HepG2 (cell line): Measurements from ENCODE around the gene UROD. TPM values are rescaled to one million over a fixed set of nuclear protein-coding genes. Genes with fewer than 3 reads are reported as not detected.

Experiments
- ERF ChIP-seq: IDR thresholded peaks from 2 replicates; pipeline ENCODE4 v1.6.1; 2018; ENCODE audit warnings: missing biosample characterization, missing genetic modification reagents
- FOXA3 ChIP-seq: IDR thresholded peaks from 2 replicates; pipeline ENCODE4 v1.6.1; 2016; ENCODE audit warnings: missing genetic modification reagents, missing compliant biosample characterization
- HNF4G ChIP-seq, 2 experiments: sonication (generic) in 1 of 2; formaldehyde crosslinking in 1 of 2; IDR thresholded peaks; 2 replicates each; pipeline versions ENCODE4 v1.4.0 to v1.6.1; 2011 to 2020; ENCODE audit warnings: borderline replicate concordance in 2 of 2, low read depth in 2 of 2, mild to moderate bottlenecking in 2 of 2, low read length in 1 of 2, missing genetic modification reagents in 1 of 2, moderate library complexity in 1 of 2
- NPAS2 ChIP-seq: sonication (generic); formaldehyde crosslinking; IDR thresholded peaks from 2 replicates; pipeline ENCODE4 v1.8.0; 2022; ENCODE audit warnings: mild to moderate bottlenecking, missing genetic modification reagents, borderline replicate concordance
- PAF1 ChIP-seq: IDR thresholded peaks from 2 replicates; pipeline ENCODE4 v1.6.1; 2016; ENCODE audit warnings: missing genetic modification reagents, missing compliant biosample characterization
- PHF20 ChIP-seq: sonication (generic); formaldehyde crosslinking; IDR thresholded peaks from 2 replicates; pipeline ENCODE4 v1.5.0; 2020; ENCODE audit warnings: mild to moderate bottlenecking, missing genetic modification reagents
- SAFB2 ChIP-seq: sonication (generic); formaldehyde crosslinking; IDR thresholded peaks from 2 replicates; pipeline ENCODE4 v1.5.1; 2020; ENCODE audit warnings: missing genetic modification reagents, low read depth, mild to moderate bottlenecking, borderline replicate concordance
- SNRNP70 ChIP-seq: fragments of 200-400 bp; formaldehyde crosslinking; IDR thresholded peaks from 2 replicates; pipeline ENCODE4 v1.6.1; 2017; ENCODE audit warnings: mild to moderate bottlenecking, low read depth, low read length, moderate library complexity
- SOX5 ChIP-seq: IDR thresholded peaks from 2 replicates; pipeline ENCODE4 v1.6.1; 2016; ENCODE audit warnings: borderline replicate concordance
- ZKSCAN5 ChIP-seq: sonication (generic); formaldehyde crosslinking; IDR thresholded peaks from 2 replicates; pipeline ENCODE4 v1.5.1; 2020; ENCODE audit warnings: mild to moderate bottlenecking, missing genetic modification reagents
- ZNF207 ChIP-seq: fragments of 450-650 bp; IDR thresholded peaks from 2 replicates; pipeline ENCODE4 v1.6.1; 2016; ENCODE audit warnings: antibody characterized with exemption, borderline replicate concordance
- ZNF230 ChIP-seq: sonication (generic); formaldehyde crosslinking; IDR thresholded peaks from 2 replicates; pipeline ENCODE4 v1.4.0; 2020; ENCODE audit warnings: mild to moderate bottlenecking, missing genetic modification reagents
- ZNF496 ChIP-seq: sonication (generic); formaldehyde crosslinking; IDR thresholded peaks from 2 replicates; pipeline ENCODE4 v1.8.1; 2023; ENCODE audit warnings: mild to moderate bottlenecking, moderate library complexity, missing genetic modification reagents; ENCODE audit not compliant: insufficient replicate concordance
- ZSCAN22 ChIP-seq: sonication (generic); formaldehyde crosslinking; IDR thresholded peaks from 2 replicates; pipeline ENCODE4 v1.4.0; 2020; ENCODE audit warnings: mild to moderate bottlenecking, missing genetic modification reagents
- polyA plus RNA-seq, 8 experiments: library from polyadenylated mRNA; depleted of rRNA in 3 of 8; stranded (reverse) in 7 of 8; unstranded in 1 of 8; fragments of >200 nt; fragmentation: Illumina TruSeq in 4 of 8; extraction: Trizol in 4 of 8; gene quantifications; 2 replicates each; pipeline versions ENCODE4 v1.2.1 to v1.2.3, GENCODE V29; 2011 to 2016; ENCODE audit warnings: low read depth in 4 of 8, missing spikeins in 1 of 8, mixed read lengths in 1 of 8; ENCODE audit not compliant: insufficient read depth in 1 of 8
- total RNA-seq, 5 experiments: library from RNA; depleted of rRNA; stranded (reverse); fragments of >200 nt; fragmentation: Illumina TruSeq; extraction: Trizol; gene quantifications; 2 replicates each; pipeline ENCODE4 v1.2.3, GENCODE V29; 2016; ENCODE audit warnings: low read depth in 1 of 5
- TF ChIP-seq, protein P1 (sequence below): sonication (generic); formaldehyde crosslinking; IDR thresholded peaks from 2 replicates; pipeline ENCODE4 v1.4.0; 2020; ENCODE audit warnings: missing genetic modification reagents, borderline replicate concordance
- TF ChIP-seq, protein P2 (sequence below): IDR thresholded peaks from 2 replicates; pipeline ENCODE4 v1.4.0; 2020; ENCODE audit warnings: mild to moderate bottlenecking, missing genetic modification reagents
- TF ChIP-seq, protein P3 (sequence below): sonication (generic); formaldehyde crosslinking; IDR thresholded peaks from 2 replicates; pipeline ENCODE4 v1.8.0; 2022; ENCODE audit warnings: mild to moderate bottlenecking, missing genetic modification reagents
- TF ChIP-seq, protein P4 (sequence below): sonication (generic); formaldehyde crosslinking; IDR thresholded peaks from 2 replicates; pipeline ENCODE4 v1.4.0; 2020; ENCODE audit warnings: low read depth, mild to moderate bottlenecking, missing genetic modification reagents

UROD gene
- total and polyA plus RNA-seq, 2 of the 13 experiments (the other 11 are each of a cell fraction or from before 2014, with no cell fraction given) = 162 to 171 TPM

DNA sequence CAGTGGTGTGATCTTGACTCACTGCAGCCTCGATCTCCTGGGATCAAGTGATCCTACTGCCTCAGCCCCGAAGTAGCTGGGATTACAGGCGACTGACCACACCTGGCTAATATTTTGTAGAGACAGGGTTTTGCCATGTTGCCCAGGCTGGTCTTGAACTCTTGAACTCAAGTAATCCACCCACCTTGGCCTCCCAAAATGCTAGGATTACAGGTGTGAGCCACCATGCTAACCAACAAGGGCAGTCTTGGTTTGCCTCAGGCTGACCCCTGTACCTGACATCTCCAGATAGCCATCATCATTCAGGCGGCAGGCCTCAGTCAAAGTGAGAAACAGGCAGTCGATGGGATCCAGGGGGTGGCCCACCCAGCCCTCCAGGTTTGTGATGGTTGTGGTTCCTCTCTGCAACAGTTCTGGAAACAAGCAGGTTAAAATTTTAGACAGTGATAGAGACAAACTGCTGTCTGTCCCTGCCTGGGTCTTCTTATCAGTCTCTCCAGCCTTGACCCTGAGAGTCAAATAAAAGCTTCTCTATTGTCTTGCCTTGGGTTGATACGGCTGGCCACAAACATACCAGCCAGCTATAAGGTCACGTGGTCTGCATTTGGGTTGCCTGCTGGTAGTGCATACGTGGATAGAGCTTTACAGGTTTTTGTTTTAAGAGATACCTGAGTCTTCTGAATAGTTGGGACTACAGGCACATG is 26.8 kb downstream of the UROD start (continued):
- TF ChIP-seq, protein P1, sequence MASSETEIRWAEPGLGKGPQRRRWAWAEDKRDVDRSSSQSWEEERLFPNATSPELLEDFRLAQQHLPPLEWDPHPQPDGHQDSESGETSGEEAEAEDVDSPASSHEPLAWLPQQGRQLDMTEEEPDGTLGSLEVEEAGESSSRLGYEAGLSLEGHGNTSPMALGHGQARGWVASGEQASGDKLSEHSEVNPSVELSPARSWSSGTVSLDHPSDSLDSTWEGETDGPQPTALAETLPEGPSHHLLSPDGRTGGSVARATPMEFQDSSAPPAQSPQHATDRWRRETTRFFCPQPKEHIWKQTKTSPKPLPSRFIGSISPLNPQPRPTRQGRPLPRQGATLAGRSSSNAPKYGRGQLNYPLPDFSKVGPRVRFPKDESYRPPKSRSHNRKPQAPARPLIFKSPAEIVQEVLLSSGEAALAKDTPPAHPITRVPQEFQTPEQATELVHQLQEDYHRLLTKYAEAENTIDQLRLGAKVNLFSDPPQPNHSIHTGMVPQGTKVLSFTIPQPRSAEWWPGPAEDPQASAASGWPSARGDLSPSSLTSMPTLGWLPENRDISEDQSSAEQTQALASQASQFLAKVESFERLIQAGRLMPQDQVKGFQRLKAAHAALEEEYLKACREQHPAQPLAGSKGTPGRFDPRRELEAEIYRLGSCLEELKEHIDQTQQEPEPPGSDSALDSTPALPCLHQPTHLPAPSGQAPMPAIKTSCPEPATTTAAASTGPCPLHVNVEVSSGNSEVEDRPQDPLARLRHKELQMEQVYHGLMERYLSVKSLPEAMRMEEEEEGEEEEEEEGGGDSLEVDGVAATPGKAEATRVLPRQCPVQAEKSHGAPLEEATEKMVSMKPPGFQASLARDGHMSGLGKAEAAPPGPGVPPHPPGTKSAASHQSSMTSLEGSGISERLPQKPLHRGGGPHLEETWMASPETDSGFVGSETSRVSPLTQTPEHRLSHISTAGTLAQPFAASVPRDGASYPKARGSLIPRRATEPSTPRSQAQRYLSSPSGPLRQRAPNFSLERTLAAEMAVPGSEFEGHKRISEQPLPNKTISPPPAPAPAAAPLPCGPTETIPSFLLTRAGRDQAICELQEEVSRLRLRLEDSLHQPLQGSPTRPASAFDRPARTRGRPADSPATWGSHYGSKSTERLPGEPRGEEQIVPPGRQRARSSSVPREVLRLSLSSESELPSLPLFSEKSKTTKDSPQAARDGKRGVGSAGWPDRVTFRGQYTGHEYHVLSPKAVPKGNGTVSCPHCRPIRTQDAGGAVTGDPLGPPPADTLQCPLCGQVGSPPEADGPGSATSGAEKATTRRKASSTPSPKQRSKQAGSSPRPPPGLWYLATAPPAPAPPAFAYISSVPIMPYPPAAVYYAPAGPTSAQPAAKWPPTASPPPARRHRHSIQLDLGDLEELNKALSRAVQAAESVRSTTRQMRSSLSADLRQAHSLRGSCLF (CRISPR knock-in tag) = no peak
- TF ChIP-seq SOX5 (CRISPR knock-in tag) (peak; percentile 77; the same call in 1 of the 2 replicates), PHF20 (no peak), SNRNP70 (no peak), PAF1 (CRISPR knock-in tag) (no peak), ZNF496 (CRISPR knock-in tag) (no peak), FOXA3 (CRISPR knock-in tag) (0 out of 2 replicates have a peak, but pooled peaks have one; percentile 8), ZKSCAN5 (CRISPR knock-in tag) (no peak), SAFB2 (CRISPR knock-in tag) (no peak), ERF (CRISPR knock-in tag) (no peak), NPAS2 (CRISPR knock-in tag) (no peak), ZNF207 (no peak), HNF4G (IDR thresholded peaks at IDR 0.05; ENCODE audit: borderline replicate concordance, low read depth, low read length) (no peak), HNF4G (CRISPR knock-in tag; IDR thresholded peaks at IDR 0.05; ENCODE audit: borderline replicate concordance, low read depth) (no peak), ZSCAN22 (CRISPR knock-in tag) (no peak), ZNF230 (CRISPR knock-in tag) (no peak)
- TF ChIP-seq, protein P2, sequence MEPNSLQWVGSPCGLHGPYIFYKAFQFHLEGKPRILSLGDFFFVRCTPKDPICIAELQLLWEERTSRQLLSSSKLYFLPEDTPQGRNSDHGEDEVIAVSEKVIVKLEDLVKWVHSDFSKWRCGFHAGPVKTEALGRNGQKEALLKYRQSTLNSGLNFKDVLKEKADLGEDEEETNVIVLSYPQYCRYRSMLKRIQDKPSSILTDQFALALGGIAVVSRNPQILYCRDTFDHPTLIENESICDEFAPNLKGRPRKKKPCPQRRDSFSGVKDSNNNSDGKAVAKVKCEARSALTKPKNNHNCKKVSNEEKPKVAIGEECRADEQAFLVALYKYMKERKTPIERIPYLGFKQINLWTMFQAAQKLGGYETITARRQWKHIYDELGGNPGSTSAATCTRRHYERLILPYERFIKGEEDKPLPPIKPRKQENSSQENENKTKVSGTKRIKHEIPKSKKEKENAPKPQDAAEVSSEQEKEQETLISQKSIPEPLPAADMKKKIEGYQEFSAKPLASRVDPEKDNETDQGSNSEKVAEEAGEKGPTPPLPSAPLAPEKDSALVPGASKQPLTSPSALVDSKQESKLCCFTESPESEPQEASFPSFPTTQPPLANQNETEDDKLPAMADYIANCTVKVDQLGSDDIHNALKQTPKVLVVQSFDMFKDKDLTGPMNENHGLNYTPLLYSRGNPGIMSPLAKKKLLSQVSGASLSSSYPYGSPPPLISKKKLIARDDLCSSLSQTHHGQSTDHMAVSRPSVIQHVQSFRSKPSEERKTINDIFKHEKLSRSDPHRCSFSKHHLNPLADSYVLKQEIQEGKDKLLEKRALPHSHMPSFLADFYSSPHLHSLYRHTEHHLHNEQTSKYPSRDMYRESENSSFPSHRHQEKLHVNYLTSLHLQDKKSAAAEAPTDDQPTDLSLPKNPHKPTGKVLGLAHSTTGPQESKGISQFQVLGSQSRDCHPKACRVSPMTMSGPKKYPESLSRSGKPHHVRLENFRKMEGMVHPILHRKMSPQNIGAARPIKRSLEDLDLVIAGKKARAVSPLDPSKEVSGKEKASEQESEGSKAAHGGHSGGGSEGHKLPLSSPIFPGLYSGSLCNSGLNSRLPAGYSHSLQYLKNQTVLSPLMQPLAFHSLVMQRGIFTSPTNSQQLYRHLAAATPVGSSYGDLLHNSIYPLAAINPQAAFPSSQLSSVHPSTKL = peak; percentile 37; the same call in 1 of the 2 replicates
- TF ChIP-seq, protein P3, sequence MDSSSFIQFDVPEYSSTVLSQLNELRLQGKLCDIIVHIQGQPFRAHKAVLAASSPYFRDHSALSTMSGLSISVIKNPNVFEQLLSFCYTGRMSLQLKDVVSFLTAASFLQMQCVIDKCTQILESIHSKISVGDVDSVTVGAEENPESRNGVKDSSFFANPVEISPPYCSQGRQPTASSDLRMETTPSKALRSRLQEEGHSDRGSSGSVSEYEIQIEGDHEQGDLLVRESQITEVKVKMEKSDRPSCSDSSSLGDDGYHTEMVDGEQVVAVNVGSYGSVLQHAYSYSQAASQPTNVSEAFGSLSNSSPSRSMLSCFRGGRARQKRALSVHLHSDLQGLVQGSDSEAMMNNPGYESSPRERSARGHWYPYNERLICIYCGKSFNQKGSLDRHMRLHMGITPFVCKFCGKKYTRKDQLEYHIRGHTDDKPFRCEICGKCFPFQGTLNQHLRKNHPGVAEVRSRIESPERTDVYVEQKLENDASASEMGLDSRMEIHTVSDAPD (CRISPR knock-in tag) = no peak
- TF ChIP-seq, protein P4, sequence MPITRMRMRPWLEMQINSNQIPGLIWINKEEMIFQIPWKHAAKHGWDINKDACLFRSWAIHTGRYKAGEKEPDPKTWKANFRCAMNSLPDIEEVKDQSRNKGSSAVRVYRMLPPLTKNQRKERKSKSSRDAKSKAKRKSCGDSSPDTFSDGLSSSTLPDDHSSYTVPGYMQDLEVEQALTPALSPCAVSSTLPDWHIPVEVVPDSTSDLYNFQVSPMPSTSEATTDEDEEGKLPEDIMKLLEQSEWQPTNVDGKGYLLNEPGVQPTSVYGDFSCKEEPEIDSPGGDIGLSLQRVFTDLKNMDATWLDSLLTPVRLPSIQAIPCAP (CRISPR knock-in tag) = no peak
